GM18517 (cell line): ENCODE data around the gene PGAP1.
"Not testable (repeated sequence)": the region's sequence is repeated elsewhere in the genome, so short reads cannot be mapped to it uniquely, and the experiment has no call there.

ENCODE experiments used
- ATAC-seq: cut with Tn5 transposase; IDR thresholded peaks from one replicate; pipeline ENCODE4 v1.9.1; 2021; ENCODE audit warnings: mild to moderate bottlenecking, moderate library complexity; ENCODE audit not compliant: unreplicated experiment

PGAP1 gene

DNA sequence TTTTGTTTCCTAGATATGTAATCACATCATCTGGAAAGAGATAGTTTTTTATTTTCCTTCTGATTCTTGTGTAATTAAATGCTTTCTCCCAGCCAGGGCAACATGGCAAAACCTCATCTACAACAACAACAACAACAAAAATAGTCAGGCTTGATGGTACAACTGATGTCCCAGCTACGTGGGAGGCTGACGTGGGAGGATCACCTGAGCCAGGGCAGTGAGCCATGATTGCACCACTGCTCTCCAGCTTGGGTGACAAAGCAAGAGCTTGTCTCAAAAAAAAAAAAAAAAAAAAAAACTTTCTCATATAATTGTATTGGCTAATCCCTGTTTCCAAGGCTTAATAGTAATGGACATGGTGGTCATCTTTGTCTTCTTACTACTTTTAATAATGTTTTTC lies 26.4 kb upstream of the PGAP1 start:
- no peak for ATAC-seq

DNA sequence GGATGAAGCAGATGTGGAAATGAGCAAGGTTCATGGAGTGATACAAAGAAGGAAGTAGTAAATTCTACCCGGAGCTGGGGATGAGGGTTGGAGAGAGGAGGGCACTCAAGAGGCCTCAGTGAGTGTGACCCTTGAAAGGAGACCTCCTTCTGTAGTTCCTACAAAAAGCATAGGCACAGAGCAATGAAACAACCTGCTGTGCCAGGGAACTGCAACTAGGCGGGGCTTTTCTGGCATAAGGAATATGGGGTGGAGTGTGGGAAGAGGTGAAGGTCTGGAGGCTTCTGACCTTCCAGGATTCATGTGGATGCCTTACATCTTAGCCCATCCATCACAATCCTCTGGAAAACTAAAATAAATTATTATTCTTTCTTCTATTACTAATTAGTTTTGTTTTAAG lies 25.5 kb upstream of the PGAP1 start:
- no peak for ATAC-seq

DNA sequence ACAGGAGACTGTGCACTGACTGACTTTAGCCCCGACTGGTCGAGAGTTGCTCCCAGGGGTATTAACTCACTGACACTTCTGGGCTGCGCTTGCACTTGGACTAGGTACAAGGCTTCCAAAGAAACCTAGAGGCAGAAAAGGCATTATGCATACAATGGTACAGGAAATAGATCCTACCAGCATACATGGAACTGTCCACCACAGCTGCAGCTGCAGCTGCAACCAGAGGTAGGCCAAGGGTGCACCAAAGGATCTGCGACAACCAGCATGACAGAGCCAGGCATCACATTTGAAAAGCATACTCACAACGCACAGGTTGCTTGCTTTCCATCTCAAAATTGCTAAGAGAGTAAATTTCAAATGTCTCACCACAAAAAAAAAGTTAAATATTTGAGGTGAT lies 22.6 kb upstream of the PGAP1 start:
- ATAC-seq: no peak

- no peak for ATAC-seq
These were observed 18.1 kb upstream of the PGAP1 start for GRCh38 chr2:196944570-196944969.

- no peak for ATAC-seq
These were observed 15.0 kb upstream of the PGAP1 start for GRCh38 chr2:196941398-196942078.

DNA sequence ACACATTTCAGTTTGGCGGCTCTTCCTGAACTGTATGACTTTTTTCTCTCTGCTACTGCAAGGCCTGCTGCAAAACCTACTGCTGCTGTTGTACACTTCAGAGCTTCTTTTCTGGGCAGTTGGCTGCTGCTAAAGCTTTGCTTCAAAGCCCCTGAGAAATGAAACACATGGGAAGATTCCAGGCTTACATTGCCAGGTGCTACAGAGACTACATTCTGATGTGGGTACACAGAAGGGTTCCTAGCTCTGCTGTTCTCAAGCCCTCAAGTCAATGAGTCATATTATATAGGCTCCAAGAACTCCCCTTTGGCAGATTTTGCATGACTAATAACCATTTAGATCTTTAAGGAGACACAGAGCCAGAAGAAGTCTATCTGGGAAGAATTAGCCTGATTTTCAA lies 12.9 kb upstream of the PGAP1 start:
- ATAC-seq: no peak

DNA sequence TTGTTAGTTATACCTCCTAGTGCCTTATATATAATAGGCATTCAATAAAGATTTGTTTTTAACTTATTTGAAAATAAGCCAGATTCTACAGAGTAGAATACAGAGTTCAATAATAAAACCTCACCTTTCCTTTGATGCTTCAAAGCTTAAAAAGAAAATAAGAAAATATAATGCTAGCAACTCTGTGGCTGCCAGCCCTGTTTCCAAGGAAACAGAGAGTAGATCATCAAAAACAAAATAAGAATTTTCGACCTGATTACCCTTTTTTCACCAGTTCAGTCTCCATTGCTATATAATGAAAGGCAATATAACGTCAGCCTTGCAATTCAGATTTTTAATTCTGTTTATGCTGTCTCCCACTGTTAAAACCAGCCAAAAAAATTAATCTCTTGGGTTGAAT lies 8.9 kb upstream of the PGAP1 start:
- ATAC-seq: no peak

DNA sequence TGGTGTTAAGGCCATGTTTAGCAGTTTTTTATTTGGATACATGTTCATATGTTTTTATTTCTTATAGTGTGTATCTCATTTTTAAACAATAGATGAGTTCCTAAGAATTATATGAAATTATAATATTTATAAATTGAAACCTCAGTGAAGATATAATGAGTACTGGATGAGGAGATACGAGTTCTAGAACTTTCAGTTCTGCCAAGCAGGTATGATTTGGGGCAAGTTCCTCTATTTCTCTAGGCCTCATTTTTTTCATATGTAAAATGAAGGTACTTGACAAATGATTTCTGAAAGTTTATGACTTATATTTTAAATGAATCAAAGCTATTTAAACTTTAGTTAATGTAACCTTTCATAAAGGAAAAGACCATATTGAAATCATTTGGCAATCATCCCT lies 8.2 kb upstream of the PGAP1 start:
- ATAC-seq: no peak

DNA sequence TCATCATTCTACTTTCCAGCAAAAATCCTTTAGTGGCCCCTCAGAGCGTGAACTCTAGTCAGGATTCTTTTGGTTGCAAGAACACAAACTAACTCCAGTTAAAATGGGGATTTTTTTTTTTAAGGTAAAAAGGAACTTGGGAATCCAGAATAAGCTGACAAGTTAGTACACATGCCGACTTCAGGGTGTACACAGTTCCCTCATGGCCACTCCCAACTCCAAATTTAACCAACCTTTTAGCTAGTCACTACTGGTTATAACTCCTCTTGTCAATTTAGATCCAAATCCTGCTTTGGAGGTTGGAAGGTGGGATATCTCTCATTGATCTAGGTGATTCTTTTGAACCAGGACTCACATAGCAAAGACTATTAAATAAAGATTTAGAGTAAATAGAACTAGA lies 5.0 kb upstream of the PGAP1 start:
- ATAC-seq: no peak

DNA sequence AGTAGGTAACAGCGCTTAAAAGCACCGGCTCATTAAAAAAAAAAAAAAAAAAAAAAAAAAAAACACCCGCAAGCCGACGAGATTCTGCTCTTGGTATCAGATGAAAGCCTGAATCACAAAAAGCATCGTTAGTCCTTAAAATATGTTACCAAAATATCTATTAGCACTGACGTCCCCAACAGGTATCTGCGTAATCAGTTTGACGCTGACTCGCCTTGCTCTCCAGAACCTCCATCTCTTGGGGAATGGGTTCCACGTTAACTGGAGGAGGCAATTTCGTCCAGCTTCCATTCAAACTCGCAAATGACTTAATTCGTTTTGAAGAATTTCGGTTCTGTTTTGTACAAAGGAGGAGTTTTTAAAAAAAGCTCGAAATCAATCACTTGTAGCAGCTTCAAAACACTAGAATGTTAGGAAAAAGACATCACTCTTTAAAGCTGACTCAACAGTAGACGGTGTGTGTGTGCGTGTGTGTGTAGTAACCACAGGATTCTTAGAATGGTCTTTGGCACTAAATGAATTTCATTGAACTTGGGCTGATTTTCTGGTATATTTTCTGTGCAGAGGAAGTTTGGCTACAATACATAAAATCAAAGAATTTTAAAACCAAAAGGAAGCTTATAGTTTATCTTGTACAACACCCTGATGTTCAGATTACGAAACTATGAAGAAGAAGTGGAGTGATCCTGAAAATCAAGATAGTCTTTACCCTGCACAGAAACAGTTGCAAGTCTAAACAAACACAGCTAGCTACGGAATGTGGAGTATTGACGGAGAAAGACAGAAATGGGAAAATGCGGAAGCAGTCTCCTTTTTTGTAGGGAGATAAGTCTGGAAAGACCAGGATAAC lies 1.1 kb upstream of the PGAP1 start:
- peak; percentile 3 for ATAC-seq

DNA sequence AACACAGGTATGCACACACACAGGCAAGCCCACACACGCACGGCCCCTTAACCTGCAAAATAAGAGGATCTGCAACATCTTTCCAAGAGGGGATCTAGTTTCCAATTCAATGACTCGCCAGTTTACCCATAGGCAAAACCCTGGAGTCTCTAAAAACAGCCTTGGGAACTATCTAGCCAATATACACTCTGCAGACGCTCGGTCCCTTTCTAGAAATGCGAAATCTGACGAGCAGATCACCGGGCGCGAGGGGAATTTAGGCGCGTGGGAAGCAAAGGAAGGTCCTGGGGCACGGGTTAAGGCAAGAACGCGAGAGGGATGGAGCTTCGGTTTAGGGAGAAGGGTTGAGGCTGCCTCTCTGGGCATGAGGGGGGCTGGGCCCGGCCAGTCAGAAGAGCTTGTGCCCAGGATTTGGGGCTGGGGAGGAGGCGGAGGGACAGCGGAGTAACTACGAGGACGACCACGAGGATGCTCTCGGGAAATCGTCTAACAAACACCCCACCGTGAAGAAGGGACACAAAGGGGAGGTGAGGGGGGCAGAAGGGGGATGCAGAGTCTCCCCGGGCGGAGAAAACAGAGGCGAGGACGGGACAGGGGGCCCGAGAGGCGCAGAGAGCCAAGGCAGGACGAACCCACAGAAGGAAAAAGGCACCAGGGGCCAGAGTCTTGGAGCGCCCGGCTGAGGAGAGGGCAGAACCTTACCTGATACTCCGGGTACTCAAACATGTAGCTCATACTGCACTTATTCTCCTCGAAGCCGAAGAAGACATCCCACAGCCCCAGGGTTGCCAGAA lies 542 bp downstream of the PGAP1 start:
- peak; percentile 46 for ATAC-seq

- ATAC-seq: no peak
These were observed 1.3 kb downstream of the PGAP1 start for GRCh38 chr2:196925051-196925767.

DNA sequence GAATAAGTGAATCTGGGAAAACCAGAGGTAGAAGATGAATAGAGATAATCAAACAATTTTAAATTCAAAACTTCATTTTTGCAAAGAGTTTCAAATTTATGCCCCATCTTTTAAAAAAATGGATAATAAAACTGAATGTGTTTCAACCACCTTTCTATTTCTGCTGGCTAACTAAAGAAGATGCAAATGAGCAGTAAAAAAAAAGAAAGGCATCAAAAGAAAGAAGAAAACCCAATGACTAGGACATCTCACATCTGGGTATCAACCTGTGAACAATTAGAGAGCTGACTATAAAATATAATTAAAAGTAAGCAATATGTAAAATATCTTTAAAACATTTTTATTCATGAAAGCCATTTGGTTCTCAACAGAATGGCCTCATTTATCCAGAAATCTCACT lies 2.5 kb downstream of the PGAP1 start:
- no peak for ATAC-seq

DNA sequence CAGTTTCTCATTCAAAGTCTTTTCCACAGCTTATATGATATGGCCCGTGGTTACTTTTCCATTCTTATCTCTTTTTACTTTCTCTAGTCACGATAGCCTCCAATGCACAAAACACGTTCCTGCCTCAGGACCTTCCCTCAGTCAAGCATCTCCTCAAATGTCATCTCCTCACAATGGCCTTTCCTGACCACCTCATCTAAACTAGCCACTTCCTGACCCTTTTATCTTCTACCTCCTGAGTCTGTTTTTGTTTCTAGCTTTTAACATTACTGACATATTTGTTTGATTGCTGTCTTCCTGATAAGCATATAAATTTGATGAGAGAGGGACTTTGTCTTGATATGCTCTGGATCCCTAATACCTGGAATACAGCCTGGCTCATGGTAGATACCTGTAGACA lies 7.6 kb downstream of the PGAP1 start:
- ATAC-seq: no peak

- ATAC-seq: no peak
These were observed 8.7 kb downstream of the PGAP1 start for GRCh38 chr2:196917802-196918201.

GRCh38 chr2:196915507-196916189 lies 10.9 kb downstream of the PGAP1 start:
- no peak for ATAC-seq

DNA sequence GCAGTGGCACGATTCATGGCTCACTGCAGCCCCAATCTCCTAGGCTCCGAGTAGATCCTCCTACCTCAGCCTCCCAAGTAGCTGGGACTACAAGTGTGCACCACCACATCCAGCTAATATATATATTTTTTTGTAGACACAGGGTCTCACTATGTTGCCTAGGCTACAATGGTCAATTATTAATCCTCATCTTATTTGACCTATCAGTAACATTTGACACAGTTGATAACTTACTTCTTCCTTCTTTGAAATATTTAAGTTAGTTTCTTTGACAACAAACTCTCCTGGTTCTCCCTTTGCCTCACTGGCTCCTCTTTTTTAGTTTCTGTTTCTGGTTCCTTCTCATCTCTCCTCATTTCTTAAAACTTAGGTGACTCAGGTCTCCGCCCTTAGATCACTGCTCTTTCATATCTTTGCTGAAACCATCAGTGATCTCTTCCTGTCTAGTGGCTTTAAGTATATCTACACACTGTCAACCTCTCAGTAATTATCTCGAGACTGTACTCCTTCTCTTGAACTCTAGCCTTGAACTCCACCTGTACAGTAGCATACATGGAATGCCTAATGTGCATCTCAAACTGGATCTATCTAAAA lies 11.5 kb downstream of the PGAP1 start:
- ATAC-seq: peak; percentile 72

- ATAC-seq: no peak
These were observed 12.8 kb downstream of the PGAP1 start for GRCh38 chr2:196913691-196914090.

- ATAC-seq: not testable (repeated sequence)
These were observed 21.1 kb downstream of the PGAP1 start for GRCh38 chr2:196905365-196905764.

GRCh38 chr2:196902828-196903227 lies 23.7 kb downstream of the PGAP1 start:
- ATAC-seq: no peak
